HUES6 (cell line): ENCODE results near the gene CDH16.

ENCODE experiments used
- H3K27ac ChIP-seq: 2 replicates; pipeline ENCODE4 v1.7.0; 2013; ENCODE audit warnings: low read depth, mild to moderate bottlenecking, low read length, inconsistent platforms
- H3K27me3 ChIP-seq: 2 replicates; pipeline ENCODE4 v1.6.1; 2013; ENCODE audit warnings: low read length; ENCODE audit not compliant: control insufficient read depth, insufficient read depth
- H3K36me3 ChIP-seq: 2 replicates; pipeline ENCODE4 v1.6.1; 2013; ENCODE audit warnings: low read length; ENCODE audit not compliant: control insufficient read depth, insufficient read depth
- H3K4me1 ChIP-seq: 2 replicates; pipeline ENCODE4 v1.6.1; 2013; ENCODE audit warnings: low read length; ENCODE audit not compliant: control insufficient read depth, insufficient read depth
- H3K4me3 ChIP-seq: 2 replicates; pipeline ENCODE4 v1.5.1; 2013; ENCODE audit warnings: low read depth, low read length
- H3K9ac ChIP-seq: one replicate; pipeline ENCODE4 v1.6.1; 2013; ENCODE audit warnings: mild to moderate bottlenecking, low read length
- H3K9me3 ChIP-seq: 2 replicates; pipeline ENCODE4 v1.6.1; 2013; ENCODE audit warnings: low read depth, low read length; ENCODE audit not compliant: control insufficient read depth, insufficient read depth

Gene CDH16

DNA sequence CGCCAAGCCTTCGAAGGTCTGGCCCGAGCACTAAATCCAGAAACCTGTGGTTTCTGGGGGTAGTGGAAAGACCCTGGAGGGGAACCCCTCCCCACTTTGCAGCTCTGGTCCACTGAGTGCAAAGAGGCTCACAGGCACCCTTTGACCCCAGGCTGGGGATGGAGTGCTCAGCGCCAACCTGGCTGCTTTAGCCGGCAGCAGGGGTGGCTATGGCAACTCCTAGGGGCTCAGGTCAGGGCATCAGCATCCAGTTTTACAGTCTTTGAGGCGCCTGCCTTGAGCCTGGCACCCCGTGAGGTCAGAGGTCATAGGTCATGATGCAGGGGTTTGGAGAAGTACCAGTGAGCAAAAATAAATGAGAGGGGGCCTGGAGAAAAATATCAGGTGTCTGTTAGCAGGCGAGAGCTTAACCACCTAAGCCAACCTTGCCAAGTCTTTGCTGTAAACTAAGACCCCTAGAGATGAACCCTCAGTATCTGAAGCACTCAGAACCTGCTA, 56.6 kb downstream of the CDH16 start:
- no peak overlapping the region for H3K9ac ChIP-seq
- H3K27me3 ChIP-seq = no peaks in the 10 kb centered on the region
- no peaks in the 10 kb centered on the region for H3K4me1 ChIP-seq
- no peak overlapping the region for H3K4me3 ChIP-seq
- no peaks in the 10 kb centered on the region for H3K9me3 ChIP-seq
- H3K27ac ChIP-seq = no peak overlapping the region
- H3K36me3 ChIP-seq = no peaks in the 10 kb centered on the region

DNA sequence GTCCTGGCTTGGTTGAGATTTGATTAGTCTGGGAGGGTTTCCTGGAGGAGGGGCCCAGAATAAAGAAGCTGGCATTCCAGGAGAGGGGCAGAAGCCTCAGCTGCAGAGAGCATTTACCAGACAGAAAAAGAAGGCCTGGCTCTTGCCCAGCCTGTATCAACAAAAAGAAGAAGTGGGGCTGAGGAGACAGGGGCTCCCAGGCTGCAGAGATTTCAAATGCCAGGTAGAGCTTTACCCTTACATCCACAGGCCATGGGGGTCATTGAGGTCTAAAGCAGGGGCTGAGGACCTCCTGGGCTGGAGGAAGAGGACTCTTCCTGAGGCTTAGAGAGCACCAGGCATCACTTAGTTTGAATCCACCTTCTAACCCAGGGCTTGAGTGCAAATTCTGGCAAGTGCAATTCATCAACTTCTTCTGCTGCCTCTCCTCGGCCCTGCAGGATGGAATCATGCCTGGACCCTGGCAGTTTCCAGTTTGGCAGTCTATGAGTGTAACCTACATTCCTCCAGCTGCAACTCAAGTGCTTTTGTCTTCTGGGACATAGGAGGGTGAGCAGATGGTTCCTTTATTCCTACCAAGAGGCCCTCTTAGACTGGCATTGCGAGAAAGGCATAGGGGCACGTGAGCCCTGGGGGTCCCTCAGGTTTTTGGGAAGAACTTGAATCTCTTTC, 59.2 kb downstream of the CDH16 start:
- Histone ChIP-seq H3K9ac (no peak overlapping the region), H3K9me3 (no peaks in the 10 kb centered on the region), H3K4me3 (no peak overlapping the region), H3K27me3 (no peaks in the 10 kb centered on the region), H3K4me1 (no peaks in the 10 kb centered on the region), H3K36me3 (no peaks in the 10 kb centered on the region), H3K27ac (no peak overlapping the region)

- no peak overlapping the region for H3K4me3 ChIP-seq
- peaks cover 2% of the 10 kb centered on the region; the same call in 1 of the 2 replicates for H3K27me3 ChIP-seq
- no peaks in the 10 kb centered on the region for H3K9me3 ChIP-seq
- no peak overlapping the region for H3K27ac ChIP-seq
- no peaks in the 10 kb centered on the region for H3K36me3 ChIP-seq
- no peaks in the 10 kb centered on the region for H3K4me1 ChIP-seq
- no peak overlapping the region for H3K9ac ChIP-seq
These were observed 59.8 kb downstream of the CDH16 start for GRCh38 chr16:66858740-66859396.
